Tibial nerve (tissue), 4 donors: ENCODE results near the gene MRPL54.

Source experiments
- CTCF ChIP-seq, 5 experiments: fragments of 200-600 bp in 3 of 5; fragments of 450-650 bp in 2 of 5; sonication (generic) in 3 of 5; IDR thresholded peaks; one replicate each; pipeline ENCODE4 v1.5.1; 2016 to 2019; ENCODE audit warnings: antibody characterized with exemption in 5 of 5, mild to moderate bottlenecking in 3 of 5, moderate library complexity in 2 of 5
- EP300 ChIP-seq, 2 donors: sonication (generic); formaldehyde crosslinking; IDR thresholded peaks; one replicate each; pipeline ENCODE4 v1.6.1; 2017; ENCODE audit warnings: antibody characterized with exemption in 2 of 2, mild to moderate bottlenecking in 1 of 2
- POLR2A ChIP-seq, 2 donors: fragments of 450-650 bp; IDR thresholded peaks; one replicate each; pipeline ENCODE4 v1.6.1; 2017; ENCODE audit warnings: antibody characterized with exemption in 2 of 2, mild to moderate bottlenecking in 2 of 2, moderate library complexity in 2 of 2

GRCh38 chr19:3725640-3726310, 36.7 kb upstream of the MRPL54 start:
- TF ChIP-seq POLR2A (IDR thresholded peaks at IDR 0.05) (no peak), CTCF (IDR thresholded peaks at IDR 0.05) (no peak), EP300 (IDR thresholded peaks at IDR 0.05) (no peak)
